SU-DHL-6 (cell line): ENCODE data around the gene PRDM1.

Experiments
- H2AFZ ChIP-seq: fragments of 200-600 bp; sonication (generic); 2 replicates; pipeline ENCODE4 v1.6.1; 2014; ENCODE audit warnings: low read depth, mild to moderate bottlenecking, moderate library complexity, mixed read lengths, antibody characterized with exemption, low read length; ENCODE audit not compliant: severe bottlenecking
- H3F3A ChIP-seq: fragments of 200-600 bp; shearing (Covaris generic); 2 replicates; pipeline ENCODE4 v1.6.0; 2016; ENCODE audit warnings: antibody characterized with exemption, mild to moderate bottlenecking; ENCODE audit not compliant: insufficient read depth
- H3K27ac ChIP-seq: fragments of 200-600 bp; sonication (generic); 2 replicates; pipeline ENCODE4 v1.5.1; 2016; ENCODE audit warnings: low read depth, mild to moderate bottlenecking, low read length, moderate library complexity, mixed read lengths
- H3K27me3 ChIP-seq: fragments of 200-600 bp; sonication (generic), shearing (Covaris generic); 2 replicates; pipeline ENCODE4 v1.6.0; 2014; ENCODE audit warnings: mild to moderate bottlenecking, low read length
- H3K36me3 ChIP-seq: fragments of 200-600 bp; sonication (generic); 2 replicates; pipeline ENCODE4 v1.6.1; 2014; ENCODE audit warnings: mild to moderate bottlenecking, low read length, mixed read lengths
- H3K4me2 ChIP-seq: fragments of 300-600, 200-600 bp; shearing (Covaris generic), sonication (generic); 2 replicates; pipeline ENCODE4 v1.6.0; 2014; ENCODE audit warnings: low read length, low read depth, mild to moderate bottlenecking; ENCODE audit not compliant: poor library complexity, severe bottlenecking
- H3K4me3 ChIP-seq: fragments of 200-600 bp; sonication (generic); 2 replicates; pipeline ENCODE4 v1.5.1; 2014; ENCODE audit warnings: antibody characterized with exemption, low read length, mild to moderate bottlenecking, mixed read lengths; ENCODE audit not compliant: insufficient read depth, poor library complexity, severe bottlenecking
- H3K79me2 ChIP-seq: fragments of 200-600 bp; sonication (generic); 2 replicates; pipeline ENCODE4 v1.6.1; 2014; ENCODE audit warnings: mild to moderate bottlenecking, low read length, moderate library complexity; ENCODE audit not compliant: insufficient read depth
- H3K9ac ChIP-seq: fragments of 200-600 bp; sonication (generic); 2 replicates; pipeline ENCODE4 v1.7.0; 2014; ENCODE audit warnings: mild to moderate bottlenecking, low read length
- H3K9me2 ChIP-seq: fragments of 200-600 bp; sonication (generic); replicated peaks from 2 replicates; pipeline ENCODE4 v1.6.1; 2014; ENCODE audit warnings: low read length; ENCODE audit not compliant: insufficient read depth
- H3K9me3 ChIP-seq: fragments of 200-600 bp; sonication (generic); 2 replicates; pipeline ENCODE4 v1.6.1; 2014; ENCODE audit warnings: low read length, mixed read lengths; ENCODE audit not compliant: insufficient read depth
- H4K20me1 ChIP-seq: fragments of 200-600 bp; sonication (generic); 2 replicates; pipeline ENCODE4 v1.6.1; 2014; ENCODE audit warnings: low read depth, mild to moderate bottlenecking, antibody characterized with exemption, low read length, moderate library complexity, mixed read lengths
- CTCF ChIP-seq: fragments of 200-600 bp; sonication (generic); IDR thresholded peaks from one replicate; pipeline ENCODE4 v1.5.1; 2017; ENCODE audit warnings: antibody characterized with exemption, mild to moderate bottlenecking, low read length, moderate library complexity; ENCODE audit not compliant: insufficient read depth, poor library complexity, severe bottlenecking
- EZH2phosphoT487 ChIP-seq: fragments of 200-600 bp; sonication (generic), shearing (Covaris generic); conservative IDR thresholded peaks from 2 replicates; pipeline ENCODE4 v1.6.1; 2018; ENCODE audit warnings: mild to moderate bottlenecking, antibody characterized with exemption, low read length, moderate library complexity, mixed read lengths

PRDM1 gene

GRCh38 chr6:106063448-106063850 is 22.7 kb upstream of the PRDM1 start:
- Histone ChIP-seq H3K9ac (no peak overlapping the region), H3K27ac (no peak overlapping the region), H3K27me3 (no peaks in the 10 kb centered on the region), H3K9me3 (no peaks in the 10 kb centered on the region), H3K79me2 (no peaks in the 10 kb centered on the region), H3K9me2 (no peaks in the 10 kb centered on the region), H3K4me2 (no peak overlapping the region), H2AFZ (no peak overlapping the region), H4K20me1 (no peaks in the 10 kb centered on the region), H3K4me3 (no peak overlapping the region), H3F3A (no peaks in the 10 kb centered on the region), H3K36me3 (no peaks in the 10 kb centered on the region)
- TF ChIP-seq CTCF (no peak), EZH2phosphoT487 (no peak)

GRCh38 chr6:106064142-106064541 is 22.0 kb upstream of the PRDM1 start:
- Histone ChIP-seq H3K79me2 (no peaks in the 10 kb centered on the region), H3K4me2 (no peak overlapping the region), H2AFZ (no peak overlapping the region), H3K27me3 (no peaks in the 10 kb centered on the region), H3K27ac (no peak overlapping the region), H3K36me3 (no peaks in the 10 kb centered on the region), H3K9ac (no peak overlapping the region), H4K20me1 (no peaks in the 10 kb centered on the region), H3K4me3 (no peak overlapping the region), H3K9me2 (no peaks in the 10 kb centered on the region), H3F3A (no peaks in the 10 kb centered on the region), H3K9me3 (no peaks in the 10 kb centered on the region)
- TF ChIP-seq EZH2phosphoT487 (no peak), CTCF (no peak)

- no peaks in the 10 kb centered on the region for H4K20me1 ChIP-seq
- no peak overlapping the region for H3K27ac ChIP-seq
- H3K9me3 ChIP-seq = no peaks in the 10 kb centered on the region
- no peaks in the 10 kb centered on the region for H3K27me3 ChIP-seq
- TF ChIP-seq CTCF (no peak), EZH2phosphoT487 (no peak)
- H3K4me2 ChIP-seq = no peak overlapping the region
- H3K9ac ChIP-seq = no peak overlapping the region
- H3K9me2 ChIP-seq = no peaks in the 10 kb centered on the region
- no peak overlapping the region for H3K4me3 ChIP-seq
- H3K36me3 ChIP-seq = no peaks in the 10 kb centered on the region
- no peaks in the 10 kb centered on the region for H3F3A ChIP-seq
- H2AFZ ChIP-seq = no peak overlapping the region
- no peaks in the 10 kb centered on the region for H3K79me2 ChIP-seq
These were observed 21.4 kb upstream of the PRDM1 start for GRCh38 chr6:106064756-106065155.

GRCh38 chr6:106066989-106067388 is 19.1 kb upstream of the PRDM1 start:
- Histone ChIP-seq H4K20me1 (no peaks in the 10 kb centered on the region), H3K4me2 (no peak overlapping the region), H3K27ac (no peak overlapping the region), H2AFZ (no peak overlapping the region), H3K9me2 (no peaks in the 10 kb centered on the region), H3K9me3 (no peaks in the 10 kb centered on the region), H3K27me3 (no peaks in the 10 kb centered on the region), H3K9ac (no peak overlapping the region), H3F3A (no peaks in the 10 kb centered on the region), H3K4me3 (no peak overlapping the region), H3K79me2 (no peaks in the 10 kb centered on the region), H3K36me3 (no peaks in the 10 kb centered on the region)
- TF ChIP-seq EZH2phosphoT487 (no peak), CTCF (no peak)
